ENCODE data around the gene PIGL. TPM values are rescaled to one million over a fixed set of nuclear protein-coding genes. Genes with fewer than 3 reads are reported as not detected.

Gene PIGL
- total RNA-seq, 1 donor from 2014 or later = 65.8 TPM

- intact Hi-C loops (cut with DNase I) = no loop called here
- no peaks in the 10 kb centered on the region for H3K27me3 ChIP-seq
- TF ChIP-seq, protein P1, sequence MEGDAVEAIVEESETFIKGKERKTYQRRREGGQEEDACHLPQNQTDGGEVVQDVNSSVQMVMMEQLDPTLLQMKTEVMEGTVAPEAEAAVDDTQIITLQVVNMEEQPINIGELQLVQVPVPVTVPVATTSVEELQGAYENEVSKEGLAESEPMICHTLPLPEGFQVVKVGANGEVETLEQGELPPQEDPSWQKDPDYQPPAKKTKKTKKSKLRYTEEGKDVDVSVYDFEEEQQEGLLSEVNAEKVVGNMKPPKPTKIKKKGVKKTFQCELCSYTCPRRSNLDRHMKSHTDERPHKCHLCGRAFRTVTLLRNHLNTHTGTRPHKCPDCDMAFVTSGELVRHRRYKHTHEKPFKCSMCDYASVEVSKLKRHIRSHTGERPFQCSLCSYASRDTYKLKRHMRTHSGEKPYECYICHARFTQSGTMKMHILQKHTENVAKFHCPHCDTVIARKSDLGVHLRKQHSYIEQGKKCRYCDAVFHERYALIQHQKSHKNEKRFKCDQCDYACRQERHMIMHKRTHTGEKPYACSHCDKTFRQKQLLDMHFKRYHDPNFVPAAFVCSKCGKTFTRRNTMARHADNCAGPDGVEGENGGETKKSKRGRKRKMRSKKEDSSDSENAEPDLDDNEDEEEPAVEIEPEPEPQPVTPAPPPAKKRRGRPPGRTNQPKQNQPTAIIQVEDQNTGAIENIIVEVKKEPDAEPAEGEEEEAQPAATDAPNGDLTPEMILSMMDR (IDR thresholded peaks at IDR 0.05) = peak; percentile 75 to 78 (median 78)
- TF ChIP-seq POLR2AphosphoS5 (IDR thresholded peaks at IDR 0.05; ENCODE audit: insufficient read depth in 1 of 2, low read depth in 1 of 2) (peak in 1 of 2 donors; percentile 39), POLR2A (IDR thresholded peaks at IDR 0.05) (no peak)
- H3K4me3 ChIP-seq = no peak overlapping the region
- no peaks in the 10 kb centered on the region for H3K9me3 ChIP-seq
- no peaks in the 10 kb centered on the region for H3K36me3 ChIP-seq
- peak overlapping the region; percentile 68 for H3K27ac ChIP-seq
- no peak for DNase-seq (ENCODE audit: extremely low spot score in 2 of 2)
- H3K4me1 ChIP-seq = peaks cover 6% of the 10 kb centered on the region
These were observed 146.9 kb downstream of the PIGL start for GRCh38 chr17:16363749-16364536.

DNA sequence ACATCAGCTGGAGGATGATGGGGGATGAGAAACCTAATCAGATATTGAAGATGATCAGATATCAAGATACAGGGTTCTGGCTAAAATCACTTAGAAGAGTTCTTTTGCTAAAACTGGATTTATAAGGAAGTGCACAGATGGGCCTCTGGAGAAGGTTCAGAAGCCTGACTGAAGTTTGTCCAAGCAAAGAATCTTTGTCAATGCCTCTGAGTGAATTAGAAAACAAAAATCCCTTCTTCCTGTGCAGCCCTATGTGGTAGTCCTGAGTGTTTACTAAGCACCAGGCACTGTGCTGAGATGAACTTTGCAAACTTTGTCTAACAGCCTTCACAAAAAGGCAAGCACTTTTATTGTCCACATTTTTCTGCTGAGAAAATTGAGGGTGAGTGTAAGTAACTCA, 147.6 kb downstream of the PIGL start:
- DNase-seq (ENCODE audit: extremely low spot score in 2 of 2) = no peak
- Histone ChIP-seq H3K27ac (peak overlapping the region; percentile 68), H3K9me3 (no peaks in the 10 kb centered on the region), H3K4me1 (peaks cover 6% of the 10 kb centered on the region), H3K27me3 (no peaks in the 10 kb centered on the region), H3K36me3 (no peaks in the 10 kb centered on the region), H3K4me3 (no peak overlapping the region)
- TF ChIP-seq, protein P1 (IDR thresholded peaks at IDR 0.05) = no peak
- TF ChIP-seq POLR2AphosphoS5 (IDR thresholded peaks at IDR 0.05; ENCODE audit: insufficient read depth in 1 of 2, low read depth in 1 of 2) (no peak), POLR2A (IDR thresholded peaks at IDR 0.05) (no peak)
- intact Hi-C loops (cut with DNase I) = no loop called here

DNA sequence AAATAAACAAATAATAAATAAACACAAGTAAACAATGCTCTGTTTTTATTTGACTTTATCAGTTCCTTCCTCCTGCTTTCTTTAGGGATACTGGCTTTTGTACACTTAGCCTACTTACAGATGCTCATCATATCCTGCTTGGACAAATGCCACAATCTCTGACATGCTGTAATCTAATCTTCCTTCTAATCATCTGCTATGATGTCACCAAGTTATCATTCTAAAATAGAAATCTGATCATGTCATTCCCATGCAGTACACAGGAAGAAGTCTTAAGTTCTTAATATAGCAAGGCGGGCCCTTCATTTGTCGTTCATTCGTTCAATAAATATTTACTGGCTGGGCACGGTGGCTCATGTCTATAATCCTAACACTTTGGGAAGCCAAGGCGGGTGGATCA, 154.7 kb downstream of the PIGL start:
- no peaks in the 10 kb centered on the region for H3K4me1 ChIP-seq
- no peaks in the 10 kb centered on the region for H3K27me3 ChIP-seq
- H3K9me3 ChIP-seq = no peaks in the 10 kb centered on the region
- no peak for TF ChIP-seq POLR2A (IDR thresholded peaks at IDR 0.05)
- TF ChIP-seq, protein P1 (IDR thresholded peaks at IDR 0.05) = no peak
- TF ChIP-seq POLR2AphosphoS5 (IDR thresholded peaks at IDR 0.05; ENCODE audit: insufficient read depth in 1 of 2, low read depth in 1 of 2) = no peak
- H3K36me3 ChIP-seq = no peaks in the 10 kb centered on the region
- no peak for DNase-seq (ENCODE audit: extremely low spot score in 2 of 2)
- intact Hi-C loops (cut with DNase I) = no loop called here
- H3K27ac ChIP-seq = no peak overlapping the region
- H3K4me3 ChIP-seq = no peak overlapping the region

- intact Hi-C loops (cut with DNase I) = no loop called here
- no peak for DNase-seq (ENCODE audit: extremely low spot score in 2 of 2)
- peak overlapping the region; percentile 9 for H3K27ac ChIP-seq
These were observed 157.3 kb downstream of the PIGL start for GRCh38 chr17:16374146-16374938.

More at GRCh38 chr17:16374146-16374938, 157.3 kb downstream of the PIGL start:
- no peaks in the 10 kb centered on the region for H3K9me3 ChIP-seq
- no peaks in the 10 kb centered on the region for H3K36me3 ChIP-seq
- no peak overlapping the region for H3K4me3 ChIP-seq
- peaks cover 6% of the 10 kb centered on the region for H3K4me1 ChIP-seq
- TF ChIP-seq POLR2A (IDR thresholded peaks at IDR 0.05) (no peak), POLR2AphosphoS5 (IDR thresholded peaks at IDR 0.05; ENCODE audit: insufficient read depth in 1 of 2, low read depth in 1 of 2) (peak in 1 of 2 donors; percentile 70)
- TF ChIP-seq, protein P1 (IDR thresholded peaks at IDR 0.05) = no peak
- H3K27me3 ChIP-seq = no peaks in the 10 kb centered on the region

MicroRNAs encoded within 50 kb of the gene (microRNA counts, 767-probe panel; counts per million panel counts)
- microRNA hsa-miR-1288 = 238 to 261 counts per million in 2 donors

Small RNA genes lying within 50 kb of the gene (microRNA-seq; reads per million reads assigned to microRNA genes)
- gene MIR1288 (ENCODE audit: borderline number of aligned reads, borderline replicate concordance) = not detected

Small RNA genes lying within 50 kb of the gene (small RNA-seq; reads per million reads assigned to genes)
- gene MIR1288 = not detected

Other genes with a start within 250 kb of the PIGL start
- gene ZSWIM7, start 217.5 kb upstream of the PIGL start, total RNA-seq = 18.9 TPM
- 99.7 TPM for gene TTC19, start 217.4 kb upstream of the PIGL start, total RNA-seq
- 175 TPM for gene NCOR1, start 1.7 kb upstream of the PIGL start, total RNA-seq
- gene CENPV, start 136.3 kb downstream of the PIGL start, total RNA-seq = 4.2 TPM
- gene UBB, start 163.9 kb downstream of the PIGL start, total RNA-seq = 625 TPM
- gene TRPV2, start 198.4 kb downstream of the PIGL start, total RNA-seq = 22.3 TPM